ENCODE measurements around the gene IFT25.

Gene IFT25

DNA sequence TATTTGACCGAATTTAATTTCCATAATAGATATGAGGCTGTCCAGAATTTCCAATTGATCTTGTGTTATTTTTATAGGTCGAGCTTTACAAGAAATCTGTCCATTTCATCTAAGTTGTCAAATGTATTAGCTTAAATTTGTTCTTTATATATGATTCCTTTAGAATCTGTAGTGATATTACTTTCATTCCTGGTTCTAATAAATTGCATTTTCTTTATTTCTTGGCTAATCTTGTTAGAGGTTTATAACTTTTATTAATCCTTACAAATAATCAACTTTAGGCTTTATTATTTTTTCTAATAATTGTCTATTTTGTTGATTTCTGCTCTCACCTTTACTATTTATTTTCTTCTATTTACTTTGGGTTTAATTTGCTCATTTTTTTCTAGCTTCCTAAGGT lies 14.0 kb downstream of the IFT25 start:
- no peak for ATAC-seq (ENCODE audit: low read depth)

DNA sequence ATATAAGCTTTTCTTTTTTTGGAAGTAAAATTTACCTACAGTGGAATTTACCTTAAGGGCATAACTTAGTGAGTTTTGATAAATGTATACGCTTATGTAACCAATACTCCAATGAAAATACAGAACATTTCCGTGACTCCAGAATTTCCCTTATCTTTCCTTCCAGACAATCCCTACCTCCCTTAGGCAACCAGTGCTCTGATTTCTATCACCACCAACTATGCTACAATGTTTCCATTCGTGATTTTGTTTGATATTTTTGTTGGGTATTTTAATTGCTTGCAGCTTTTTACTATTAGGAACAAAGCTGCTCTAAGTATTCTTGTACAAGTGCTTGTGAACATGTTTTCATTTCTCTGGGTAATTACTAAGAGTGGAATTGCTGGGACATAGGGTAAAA lies 14.6 kb downstream of the IFT25 start:
- TF ChIP-seq, protein P1, sequence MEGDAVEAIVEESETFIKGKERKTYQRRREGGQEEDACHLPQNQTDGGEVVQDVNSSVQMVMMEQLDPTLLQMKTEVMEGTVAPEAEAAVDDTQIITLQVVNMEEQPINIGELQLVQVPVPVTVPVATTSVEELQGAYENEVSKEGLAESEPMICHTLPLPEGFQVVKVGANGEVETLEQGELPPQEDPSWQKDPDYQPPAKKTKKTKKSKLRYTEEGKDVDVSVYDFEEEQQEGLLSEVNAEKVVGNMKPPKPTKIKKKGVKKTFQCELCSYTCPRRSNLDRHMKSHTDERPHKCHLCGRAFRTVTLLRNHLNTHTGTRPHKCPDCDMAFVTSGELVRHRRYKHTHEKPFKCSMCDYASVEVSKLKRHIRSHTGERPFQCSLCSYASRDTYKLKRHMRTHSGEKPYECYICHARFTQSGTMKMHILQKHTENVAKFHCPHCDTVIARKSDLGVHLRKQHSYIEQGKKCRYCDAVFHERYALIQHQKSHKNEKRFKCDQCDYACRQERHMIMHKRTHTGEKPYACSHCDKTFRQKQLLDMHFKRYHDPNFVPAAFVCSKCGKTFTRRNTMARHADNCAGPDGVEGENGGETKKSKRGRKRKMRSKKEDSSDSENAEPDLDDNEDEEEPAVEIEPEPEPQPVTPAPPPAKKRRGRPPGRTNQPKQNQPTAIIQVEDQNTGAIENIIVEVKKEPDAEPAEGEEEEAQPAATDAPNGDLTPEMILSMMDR (IDR thresholded peaks at IDR 0.05; ENCODE audit: poor library complexity, severe bottlenecking), result no peak
- Histone ChIP-seq H3K36me3 (ENCODE audit: low read depth) (peaks cover 59% of the 10 kb centered on the region), H3K27ac (ENCODE audit: poor library complexity, severe bottlenecking) (no peak overlapping the region), H3K9me3 (ENCODE audit: severe bottlenecking) (peaks cover 9% of the 10 kb centered on the region), H3K4me3 (ENCODE audit: severe bottlenecking) (no peak overlapping the region), H3K27me3 (ENCODE audit: insufficient read depth, poor library complexity, severe bottlenecking) (no peaks in the 10 kb centered on the region), H3K4me1 (ENCODE audit: insufficient read depth, poor library complexity, severe bottlenecking) (no peaks in the 10 kb centered on the region)
- DNase-seq (ENCODE audit: low spot score), result no peak
- ATAC-seq (ENCODE audit: low read depth), result no peak

More for the DNA sequence above, 14.0 kb downstream of the IFT25 start:
- H3K4me1 ChIP-seq (ENCODE audit: insufficient read depth, poor library complexity, severe bottlenecking), result no peaks in the 10 kb centered on the region
- H3K9me3 ChIP-seq (ENCODE audit: severe bottlenecking), result peaks cover 9% of the 10 kb centered on the region
- no peak for DNase-seq (ENCODE audit: low spot score)
- H3K36me3 ChIP-seq (ENCODE audit: low read depth), result peaks cover 60% of the 10 kb centered on the region
- TF ChIP-seq, protein P1 (IDR thresholded peaks at IDR 0.05; ENCODE audit: poor library complexity, severe bottlenecking), result no peak
- no peaks in the 10 kb centered on the region for H3K27me3 ChIP-seq (ENCODE audit: insufficient read depth, poor library complexity, severe bottlenecking)
- no peak overlapping the region for H3K4me3 ChIP-seq (ENCODE audit: severe bottlenecking)
- no peak overlapping the region for H3K27ac ChIP-seq (ENCODE audit: poor library complexity, severe bottlenecking)

- ATAC-seq (ENCODE audit: low read depth) (no peak), DNase-seq (ENCODE audit: low spot score) (no peak)
- H3K4me1 ChIP-seq (ENCODE audit: insufficient read depth, poor library complexity, severe bottlenecking), result no peaks in the 10 kb centered on the region
- TF ChIP-seq, protein P1 (IDR thresholded peaks at IDR 0.05; ENCODE audit: poor library complexity, severe bottlenecking), result no peak
- peaks cover 4% of the 10 kb centered on the region for H3K9me3 ChIP-seq (ENCODE audit: severe bottlenecking)
- peaks cover 57% of the 10 kb centered on the region for H3K36me3 ChIP-seq (ENCODE audit: low read depth)
- H3K4me3 ChIP-seq (ENCODE audit: severe bottlenecking), result no peak overlapping the region
- H3K27ac ChIP-seq (ENCODE audit: poor library complexity, severe bottlenecking), result no peak overlapping the region
- no peaks in the 10 kb centered on the region for H3K27me3 ChIP-seq (ENCODE audit: insufficient read depth, poor library complexity, severe bottlenecking)
Observed at GRCh38 chr1:53929246-53929960, 16.1 kb downstream of the IFT25 start.

DNA sequence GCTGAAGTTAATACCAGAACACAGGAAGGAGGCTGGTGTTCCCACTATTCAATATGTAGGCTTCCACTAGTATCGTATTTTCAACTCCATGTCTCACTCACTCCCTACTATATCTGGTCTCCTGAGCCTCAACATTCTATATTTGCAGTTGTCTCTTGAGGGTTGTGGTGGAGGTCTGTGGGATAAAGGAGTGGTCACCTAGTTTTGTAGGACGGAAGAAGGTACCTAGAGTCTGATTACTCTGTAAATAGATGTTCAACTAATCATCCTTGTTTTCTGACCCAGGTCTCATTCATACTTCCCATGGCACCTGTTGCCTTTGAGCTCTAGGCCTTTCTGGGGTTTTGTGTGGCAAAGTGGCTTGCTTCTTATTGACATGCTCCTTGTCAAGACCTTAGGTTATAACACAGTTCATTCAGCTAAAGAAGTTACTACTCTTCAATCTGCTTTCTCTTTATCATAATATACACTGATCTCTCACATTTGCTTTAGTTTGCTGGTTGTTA lies 18.1 kb downstream of the IFT25 start:
- no peak overlapping the region for H3K4me3 ChIP-seq (ENCODE audit: severe bottlenecking)
- DNase-seq (ENCODE audit: low spot score), result no peak
- TF ChIP-seq, protein P1 (IDR thresholded peaks at IDR 0.05; ENCODE audit: poor library complexity, severe bottlenecking), result no peak
- H3K4me1 ChIP-seq (ENCODE audit: insufficient read depth, poor library complexity, severe bottlenecking), result no peaks in the 10 kb centered on the region
- no peaks in the 10 kb centered on the region for H3K27me3 ChIP-seq (ENCODE audit: insufficient read depth, poor library complexity, severe bottlenecking)
- no peak overlapping the region for H3K27ac ChIP-seq (ENCODE audit: poor library complexity, severe bottlenecking)
- H3K9me3 ChIP-seq (ENCODE audit: severe bottlenecking), result no peaks in the 10 kb centered on the region
- ATAC-seq (ENCODE audit: low read depth), result no peak
- peaks cover 63% of the 10 kb centered on the region for H3K36me3 ChIP-seq (ENCODE audit: low read depth)

- Histone ChIP-seq H3K4me3 (ENCODE audit: severe bottlenecking) (no peak overlapping the region), H3K27ac (ENCODE audit: poor library complexity, severe bottlenecking) (no peak overlapping the region), H3K9me3 (ENCODE audit: severe bottlenecking) (no peaks in the 10 kb centered on the region), H3K4me1 (ENCODE audit: insufficient read depth, poor library complexity, severe bottlenecking) (no peaks in the 10 kb centered on the region), H3K36me3 (ENCODE audit: low read depth) (peaks cover 33% of the 10 kb centered on the region), H3K27me3 (ENCODE audit: insufficient read depth, poor library complexity, severe bottlenecking) (no peaks in the 10 kb centered on the region)
- TF ChIP-seq, protein P1 (IDR thresholded peaks at IDR 0.05; ENCODE audit: poor library complexity, severe bottlenecking), result no peak
- ATAC-seq (ENCODE audit: low read depth) (no peak), DNase-seq (ENCODE audit: low spot score) (no peak)
Observed at GRCh38 chr1:53919675-53920066, 25.8 kb downstream of the IFT25 start.

Data from RWPE2 (cell line).